HL-60 (cell line): ENCODE data around the gene GCLC.

Experiments
- DNase-seq, 2 experiments: peaks; one replicate each; pipeline ENCODE4 v3.0.0-alpha.2; 2010 to 2020; ENCODE audit warnings: low read depth in 1 of 2, low spot score in 1 of 2
- H3K27ac ChIP-seq: fragments of 250-450 bp; sonication (Bioruptor Pico); replicated peaks from 2 replicates; pipeline ENCODE4 v1.5.1; 2020; ENCODE audit warnings: mild to moderate bottlenecking, moderate library complexity
- H3K27me3 ChIP-seq: fragments of 250-450 bp; sonication (Bioruptor Pico); 2 replicates; pipeline ENCODE4 v1.5.1; 2021; ENCODE audit warnings: mild to moderate bottlenecking, moderate library complexity; ENCODE audit not compliant: insufficient read depth, poor library complexity, severe bottlenecking
- H3K4me3 ChIP-seq: replicated peaks from 2 replicates; pipeline ENCODE4 v1.5.1; 2011; ENCODE audit warnings: mild to moderate bottlenecking, control low read depth, low read length; ENCODE audit not compliant: insufficient read depth
- CTCF ChIP-seq: IDR thresholded peaks from one replicate; pipeline ENCODE4 v1.5.1; 2011; ENCODE audit warnings: low read length, control low read depth, inconsistent platforms; ENCODE audit not compliant: insufficient read depth
- GABPA ChIP-seq: IDR thresholded peaks from 2 replicates; pipeline ENCODE4 v1.6.1; 2012; ENCODE audit warnings: low read depth
- POLR2AphosphoS5 ChIP-seq: IDR thresholded peaks from 2 replicates; pipeline ENCODE4 v1.6.1; 2012; ENCODE audit warnings: low read depth
- REST ChIP-seq: IDR thresholded peaks from 2 replicates; pipeline ENCODE4 v1.6.1; 2012; ENCODE audit warnings: low read depth; ENCODE audit not compliant: insufficient replicate concordance
- SPI1 ChIP-seq: IDR thresholded peaks from 2 replicates; pipeline ENCODE4 v1.6.1; 2012; ENCODE audit warnings: low read depth, mild to moderate bottlenecking, borderline replicate concordance

The GCLC gene

DNA sequence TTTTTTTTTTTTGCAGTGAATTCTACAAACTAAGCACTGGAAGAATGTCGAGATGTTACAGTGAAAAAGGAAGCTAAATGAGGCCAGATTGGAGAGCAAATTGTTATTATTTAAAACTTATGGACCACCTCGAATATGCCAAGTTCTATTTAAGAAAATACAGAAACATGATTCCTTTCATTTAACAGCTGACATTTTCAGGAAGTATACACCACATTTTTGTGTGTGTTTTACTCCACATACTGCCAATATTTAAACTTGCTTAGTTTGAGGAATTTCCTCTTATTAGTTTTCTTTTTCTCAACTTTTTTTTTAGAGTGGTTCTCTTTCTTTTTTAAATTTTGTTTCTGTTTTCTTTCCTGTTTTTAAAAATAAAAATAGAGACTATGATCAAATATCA, 37.0 kb upstream of the GCLC start:
- Histone ChIP-seq H3K4me3 (no peak overlapping the region), H3K27me3 (no peaks in the 10 kb centered on the region), H3K27ac (no peak overlapping the region)
- no peak for DNase-seq
- TF ChIP-seq GABPA (no peak), REST (no peak), SPI1 (no peak), CTCF (no peak), POLR2AphosphoS5 (no peak)

DNA sequence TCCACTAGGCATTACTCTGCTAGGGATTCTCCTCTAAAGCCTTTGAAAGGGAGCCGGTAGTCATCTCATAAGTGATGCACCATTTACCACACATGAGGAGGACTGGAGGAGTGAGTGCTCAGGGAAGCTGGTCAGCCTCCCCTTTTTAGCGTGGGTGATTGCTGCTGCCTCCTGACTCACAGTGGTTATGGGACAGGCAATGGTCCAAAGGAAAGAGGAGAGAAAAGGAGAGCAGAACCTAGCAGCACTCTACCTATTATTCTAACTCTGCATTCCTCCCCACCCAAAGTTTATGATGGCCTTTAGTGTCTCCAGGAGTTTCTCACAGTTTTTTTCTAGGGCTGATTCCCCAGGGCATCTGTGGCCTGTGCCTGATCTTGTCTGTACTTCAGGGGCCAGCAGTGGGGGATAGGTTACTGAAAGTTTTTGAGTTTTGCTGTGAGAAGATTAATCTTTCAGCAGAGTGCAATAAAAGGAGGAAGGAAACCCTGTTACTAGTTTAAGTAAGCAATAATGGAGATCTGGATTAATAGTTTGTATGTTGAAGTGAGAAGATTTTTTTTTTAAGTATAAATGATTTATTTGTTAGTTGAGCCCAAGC, 36.4 kb upstream of the GCLC start:
- no peak overlapping the region for H3K4me3 ChIP-seq
- no peaks in the 10 kb centered on the region for H3K27me3 ChIP-seq
- DNase-seq = no peak
- no peak overlapping the region for H3K27ac ChIP-seq
- TF ChIP-seq REST (no peak), CTCF (no peak), GABPA (no peak), POLR2AphosphoS5 (no peak), SPI1 (no peak)

DNA sequence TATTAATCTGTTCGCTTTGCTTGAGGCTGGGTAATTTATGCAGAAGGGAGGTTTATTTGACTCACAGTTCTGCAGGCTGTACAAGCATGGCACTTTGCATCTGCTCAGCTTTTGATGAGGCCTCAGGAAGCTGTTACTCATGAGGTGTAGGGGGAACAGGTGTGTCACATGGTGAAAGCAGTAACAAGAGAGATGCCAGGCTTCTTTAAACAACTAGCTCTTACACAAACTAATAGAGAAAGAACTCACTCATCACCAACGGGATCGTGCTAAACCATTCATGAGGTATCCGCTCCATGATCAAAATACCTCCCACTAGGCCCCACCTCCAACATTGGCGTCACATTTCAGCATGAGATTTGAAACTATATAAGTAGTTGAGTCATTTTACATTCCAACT, 34.4 kb upstream of the GCLC start:
- Histone ChIP-seq H3K4me3 (no peak overlapping the region), H3K27me3 (no peaks in the 10 kb centered on the region), H3K27ac (no peak overlapping the region)
- DNase-seq = no peak
- TF ChIP-seq SPI1 = no peak
- no peak for TF ChIP-seq CTCF
- TF ChIP-seq GABPA = no peak
- TF ChIP-seq REST = no peak
